H1 (cell line): ENCODE data around the gene TMEM45B. TPM values are rescaled to one million over a fixed set of nuclear protein-coding genes. Genes with fewer than 3 reads are reported as not detected.

Experiments
- CTCF ChIA-PET: fragments of 300-600 bp; sonication (Branson Sonifier 250); formaldehyde crosslinking; loops from one replicate; lab custom pipeline; 2021; ENCODE audit not compliant: partially characterized antibody; lab: Charles Lee
- POLR2A ChIA-PET: fragments of 300-600 bp; sonication (Branson Sonifier 250); formaldehyde crosslinking; loops from one replicate; lab custom pipeline; 2021; ENCODE audit warnings: inconsistent platforms; ENCODE audit not compliant: partially characterized antibody; lab: Charles Lee
- DNase-seq, 2 experiments: peaks; one replicate each; pipeline versions ENCODE4 v3.0.0 to v3.0.0-alpha.2; 2010 to 2022; ENCODE audit warnings: low spot score in 2 of 2, low read depth in 1 of 2, mixed read lengths in 1 of 2
- FAIRE-seq: peaks from 2 replicates; lab custom pipeline; 2011; peaks lifted over from hg19 to GRCh38; lab: Jason Lieb, UNC
- H2AFZ ChIP-seq: 2 replicates; pipeline ENCODE4 v1.8.1; 2012; ENCODE audit warnings: low read length, inconsistent platforms
- H2AK5ac ChIP-seq: 2 replicates; pipeline ENCODE4 v1.6.1; 2013; ENCODE audit warnings: low read depth, low read length
- H2BK120ac ChIP-seq: replicated peaks from 2 replicates; pipeline ENCODE3; 2013; ENCODE audit warnings: low read depth, low read length, inconsistent platforms
- H2BK12ac ChIP-seq: 2 replicates; pipeline ENCODE4 v1.6.1; 2013; ENCODE audit warnings: low read depth, low read length
- H2BK15ac ChIP-seq: 2 replicates; pipeline ENCODE4 v1.6.1; 2013; ENCODE audit warnings: low read length
- H2BK20ac ChIP-seq: 2 replicates; pipeline ENCODE4 v1.6.1; 2013; ENCODE audit warnings: low read length
- H2BK5ac ChIP-seq: 2 replicates; pipeline ENCODE4 v1.6.1; 2013; ENCODE audit warnings: low read depth, low read length
- H3K14ac ChIP-seq: 2 replicates; pipeline ENCODE4 v1.6.1; 2013; ENCODE audit warnings: inconsistent platforms; ENCODE audit not compliant: insufficient read length
- H3K18ac ChIP-seq: 2 replicates; pipeline ENCODE4 v1.6.1; 2013; ENCODE audit warnings: low read length; ENCODE audit errors: extremely low read depth
- H3K23ac ChIP-seq: 2 replicates; pipeline ENCODE4 v1.6.1; 2013; ENCODE audit warnings: inconsistent platforms; ENCODE audit not compliant: insufficient read length
- H3K23me2 ChIP-seq: 2 replicates; pipeline ENCODE4 v1.6.1; 2013; ENCODE audit warnings: low read depth, low read length
- H3K27ac ChIP-seq: 2 replicates; pipeline ENCODE4 v1.6.1; 2011; ENCODE audit warnings: low read depth, low read length, inconsistent platforms
- H3K27me3 ChIP-seq, 4 experiments: replicated peaks in 1 of 4; 1 replicate in 1 of 4; 2 replicates in 3 of 4; pipeline versions ENCODE4 v1.6.1 to v1.8.1; 2011 to 2013; ENCODE audit warnings: low read length in 3 of 4, mild to moderate bottlenecking in 3 of 4, inconsistent platforms in 2 of 4, mixed read lengths in 2 of 4, moderate library complexity in 1 of 4; ENCODE audit not compliant: control insufficient read depth in 3 of 4, insufficient read depth in 3 of 4; ENCODE audit errors: extremely low read depth in 1 of 4
- H3K36me3 ChIP-seq, 4 experiments: 2 replicates each; pipeline versions ENCODE4 v1.6.1 to v1.8.1; 2011 to 2013; ENCODE audit warnings: mild to moderate bottlenecking in 4 of 4, low read length in 3 of 4, moderate library complexity in 2 of 4, control low read depth in 1 of 4, inconsistent platforms in 1 of 4; ENCODE audit not compliant: insufficient read depth in 4 of 4, control insufficient read depth in 2 of 4
- H3K4ac ChIP-seq: replicated peaks from 2 replicates; pipeline ENCODE3; 2013; ENCODE audit warnings: low read length, low read depth, mixed read lengths, inconsistent platforms; ENCODE audit not compliant: insufficient read length
- H3K4me1 ChIP-seq, 4 experiments: replicated peaks in 1 of 4; 1 replicate in 1 of 4; 2 replicates in 3 of 4; pipeline versions ENCODE4 v1.6.1 to v1.8.1; 2011 to 2013; ENCODE audit warnings: low read length in 3 of 4, inconsistent platforms in 2 of 4, mixed read lengths in 1 of 4; ENCODE audit not compliant: insufficient read depth in 4 of 4, control insufficient read depth in 3 of 4
- H3K4me2 ChIP-seq, 2 experiments: 2 replicates each; pipeline versions ENCODE4 v1.6.1 to v1.8.1; 2011 to 2013; ENCODE audit warnings: low read depth in 2 of 2, low read length in 2 of 2, control low read depth in 1 of 2, inconsistent platforms in 1 of 2, mild to moderate bottlenecking in 1 of 2; ENCODE audit not compliant: insufficient read depth in 1 of 2
- H3K4me3 ChIP-seq, 4 experiments: fragments of 200-600, 300-600 bp in 1 of 4; sonication (generic), shearing (Covaris generic), sonication (Bioruptor Twin) in 1 of 4; 2 replicates each; pipeline versions ENCODE4 v1.5.1 to v1.8.1; 2011 to 2016; ENCODE audit warnings: low read length in 4 of 4, low read depth in 3 of 4, control low read depth in 2 of 4, inconsistent platforms in 2 of 4, mild to moderate bottlenecking in 2 of 4, mixed read lengths in 1 of 4, moderate library complexity in 1 of 4; ENCODE audit not compliant: insufficient read depth in 2 of 4; ENCODE audit errors: extremely low read depth in 1 of 4
- H3K56ac ChIP-seq: replicated peaks from 2 replicates; pipeline ENCODE3; 2013; ENCODE audit warnings: low read depth, mild to moderate bottlenecking, mixed read lengths, low read length, inconsistent platforms; ENCODE audit not compliant: insufficient read length
- H3K79me1 ChIP-seq: 2 replicates; pipeline ENCODE4 v1.6.1; 2013; ENCODE audit warnings: low read depth, low read length, control low read depth
- H3K79me2 ChIP-seq, 2 experiments: 2 replicates each; pipeline versions ENCODE4 v1.6.1 to v1.8.1; 2012 to 2013; ENCODE audit warnings: low read length in 2 of 2, mild to moderate bottlenecking in 2 of 2, inconsistent platforms in 1 of 2; ENCODE audit not compliant: insufficient read depth in 2 of 2, control insufficient read depth in 1 of 2
- H3K9ac ChIP-seq, 4 experiments: replicated peaks in 1 of 4; 1 replicate in 1 of 4; 2 replicates in 3 of 4; pipeline versions ENCODE4 v1.6.1 to v1.8.1; 2011 to 2013; ENCODE audit warnings: low read depth in 3 of 4, low read length in 3 of 4, control low read depth in 2 of 4, mild to moderate bottlenecking in 2 of 4, moderate library complexity in 2 of 4, inconsistent platforms in 1 of 4; ENCODE audit errors: extremely low read depth in 1 of 4
- H3K9me3 ChIP-seq, 2 experiments: 2 replicates each; pipeline versions ENCODE4 v1.6.1 to v1.8.1; 2012 to 2013; ENCODE audit warnings: mild to moderate bottlenecking in 2 of 2, moderate library complexity in 2 of 2, control low read depth in 1 of 2, inconsistent platforms in 1 of 2, low read depth in 1 of 2, low read length in 1 of 2, mixed read lengths in 1 of 2; ENCODE audit not compliant: insufficient read depth in 2 of 2
- H4K20me1 ChIP-seq, 2 experiments: replicated peaks in 1 of 2; 2 replicates each; pipeline versions ENCODE3 to v1.8.1; 2011 to 2013; ENCODE audit warnings: inconsistent platforms in 2 of 2, low read length in 2 of 2, mild to moderate bottlenecking in 1 of 2; ENCODE audit not compliant: insufficient read depth in 2 of 2, control insufficient read depth in 1 of 2
- H4K5ac ChIP-seq: 2 replicates; pipeline ENCODE4 v1.6.1; 2013; ENCODE audit warnings: low read length, low read depth, mixed read lengths, inconsistent platforms; ENCODE audit not compliant: insufficient read length
- H4K8ac ChIP-seq: 2 replicates; pipeline ENCODE4 v1.8.0; 2013; ENCODE audit warnings: mild to moderate bottlenecking, moderate library complexity, low read length, inconsistent platforms; ENCODE audit not compliant: insufficient read depth; ENCODE audit errors: extremely low read depth
- H4K91ac ChIP-seq: replicated peaks from 2 replicates; pipeline ENCODE3; 2013; ENCODE audit warnings: low read length, mixed read lengths, inconsistent platforms; ENCODE audit not compliant: insufficient read length
- ASH2L ChIP-seq: fragments of 200-600, 300-600 bp; sonication (generic); IDR thresholded peaks from one replicate; pipeline ENCODE4 v1.7.1; 2017; ENCODE audit warnings: low read length
- CHD1 ChIP-seq: IDR thresholded peaks from 2 replicates; pipeline ENCODE4 v1.6.1; 2012; ENCODE audit warnings: low read depth, low read length, improper control_type of control experiment
- CTBP2 ChIP-seq: IDR thresholded peaks from 2 replicates; pipeline ENCODE4 v1.7.0; 2011; ENCODE audit warnings: borderline replicate concordance, mild to moderate bottlenecking, moderate library complexity, mixed read lengths, low read length; ENCODE audit not compliant: insufficient read depth, insufficient read length
- HDAC2 ChIP-seq, 2 experiments: fragments of 300-600 bp in 1 of 2; sonication (generic) in 1 of 2; IDR thresholded peaks; 2 replicates each; pipeline ENCODE4 v1.6.1; 2011 to 2012; ENCODE audit warnings: low read depth in 2 of 2, low read length in 2 of 2, mild to moderate bottlenecking in 2 of 2, moderate library complexity in 2 of 2, borderline replicate concordance in 1 of 2, inconsistent platforms in 1 of 2
- POU5F1 ChIP-seq: IDR thresholded peaks from 2 replicates; pipeline ENCODE4 v1.6.1; 2011; ENCODE audit warnings: low read depth, mild to moderate bottlenecking, low read length, moderate library complexity
- SIRT6 ChIP-seq: IDR thresholded peaks from one replicate; pipeline ENCODE4 v1.7.1; 2012; ENCODE audit warnings: low read length, inconsistent platforms
- SP2 ChIP-seq: IDR thresholded peaks from 2 replicates; pipeline ENCODE4 v1.6.1; 2012; ENCODE audit warnings: mild to moderate bottlenecking, low read length, inconsistent platforms
- WGBS, 2 experiments: shearing (Covaris generic) in 1 of 2; methylation state at CpG; one replicate each; pipeline versions ENCODE4 v1.1.6 to v1.1.7; 2013 to 2015; ENCODE audit warnings: low lambda C conversion rate in 2 of 2, mixed read lengths in 2 of 2, inconsistent platforms in 1 of 2, low coverage in 1 of 2, missing lambda C conversion rate in 1 of 2; ENCODE audit not compliant: insufficient replicate concordance in 2 of 2, insufficient coverage in 1 of 2, insufficient read length in 1 of 2; ENCODE audit errors: extremely low coverage in 1 of 2, missing lambda C conversion rate in 1 of 2; 5-methylcytosine and 5-hydroxymethylcytosine counted together
- polyA plus RNA-seq, 7 experiments: library from polyadenylated mRNA; depleted of rRNA in 3 of 7; stranded (reverse) in 5 of 7; unstranded in 2 of 7; fragments of >200 nt in 5 of 7; fragments of 200-250 nt in 2 of 7; gene quantifications; 1 replicate in 5 of 7; 2 replicates in 1 of 7; 4 replicates in 1 of 7; pipeline versions ENCODE4 v1.2.1 to v1.2.3, GENCODE V29; 2011 to 2013; ENCODE audit warnings: missing spikeins in 2 of 7, mixed read lengths in 2 of 7
- total RNA-seq: library from RNA; stranded (reverse); fragmentation: NEBNext Ultra II Directional; extraction: Animal tissue kit (Norgen Biotek cat#: 25700); gene quantifications from 2 replicates; pipeline ENCODE4 v1.2.1, GENCODE V29; 2021
- TF ChIP-seq, protein P1 (sequence below): IDR thresholded peaks from 2 replicates; pipeline ENCODE4 v1.6.1; 2011; ENCODE audit warnings: low read length, improper control_type of control experiment
- TF ChIP-seq, protein P2 (sequence below): IDR thresholded peaks from 2 replicates; pipeline ENCODE4 v1.6.1; 2011; ENCODE audit warnings: low read depth, mild to moderate bottlenecking, low read length; ENCODE audit not compliant: insufficient read depth

TMEM45B gene
- total and polyA plus RNA-seq, 2 of the 8 experiments (the other 6 are each of a cell fraction or from before 2014, with no cell fraction given), result 0.23 TPM; not detected in 1

DNA sequence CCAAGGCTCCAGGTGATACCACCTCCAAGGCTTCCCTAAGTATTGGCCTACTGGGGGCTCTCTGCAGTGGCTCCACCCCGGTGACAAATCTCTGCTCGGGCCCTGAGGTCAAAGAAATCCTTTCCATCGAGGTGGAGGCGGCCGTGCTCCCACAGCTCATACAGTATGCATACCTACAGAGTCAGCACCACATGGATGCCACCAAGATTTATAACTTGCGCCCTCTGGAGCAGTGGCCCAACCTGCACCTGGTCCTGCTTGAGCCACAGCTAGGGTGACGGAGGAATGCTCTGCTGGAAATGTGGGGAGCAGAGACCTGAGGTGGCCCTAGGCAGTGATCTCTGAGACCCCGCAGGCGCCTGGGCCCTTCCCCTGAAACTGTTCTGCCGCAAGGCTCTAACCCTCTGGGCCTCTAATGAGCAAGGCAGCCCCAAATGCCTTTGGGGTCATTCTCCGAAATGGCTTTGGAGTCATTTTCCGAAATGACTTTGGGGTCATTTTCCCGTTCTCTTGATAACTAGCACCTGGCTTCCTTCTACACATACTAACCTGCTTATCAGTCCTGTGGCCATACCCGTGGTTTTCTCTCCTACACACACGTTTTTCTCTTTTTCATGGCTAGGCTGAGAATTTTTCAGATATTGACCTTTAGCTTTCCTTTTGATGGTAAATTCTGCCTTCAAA lies 33.9 kb downstream of the TMEM45B start:
- no peak overlapping the region for H3K4me2 ChIP-seq
- no peak overlapping the region for H2BK15ac ChIP-seq
- no peak overlapping the region for H3K23ac ChIP-seq
- ChIA-PET POLR2A (no interaction called here), CTCF (interaction anchor here (0.9 kb wide), 1 partner anchor 13 kb away, joined by 3 read pairs; no protein-coding TSS in a partner anchor)
- no peaks in the 10 kb centered on the region; a peak in 1 of 7 replicates for H3K4me1 ChIP-seq
- no peaks in the 10 kb centered on the region for H4K20me1 ChIP-seq
- no peak overlapping the region for H3K9ac ChIP-seq
- H3K14ac ChIP-seq, result no peak overlapping the region
- no peaks in the 10 kb centered on the region for H3K79me2 ChIP-seq
- H3K9me3 ChIP-seq, result no peaks in the 10 kb centered on the region
- H4K91ac ChIP-seq, result no peak overlapping the region
- no peak overlapping the region for H3K27ac ChIP-seq
- H4K8ac ChIP-seq, result no peak overlapping the region
- no peak overlapping the region for H3K4me3 ChIP-seq
- no peak overlapping the region for H2BK5ac ChIP-seq
- H3K79me1 ChIP-seq, result no peaks in the 10 kb centered on the region
- H3K56ac ChIP-seq, result no peak overlapping the region
- H3K27me3 ChIP-seq, result no peaks in the 10 kb centered on the region
- H4K5ac ChIP-seq, result no peak overlapping the region
- TF ChIP-seq CHD1 (no peak), SIRT6 (no peak), POU5F1 (no peak), CTBP2 (no peak), ASH2L (no peak), HDAC2 (IDR thresholded peaks at IDR 0.05; ENCODE audit: borderline replicate concordance in 1 of 2, low read depth in 2 of 2, low read length in 2 of 2) (no peak), SP2 (no peak)
- TF ChIP-seq, protein P1, sequence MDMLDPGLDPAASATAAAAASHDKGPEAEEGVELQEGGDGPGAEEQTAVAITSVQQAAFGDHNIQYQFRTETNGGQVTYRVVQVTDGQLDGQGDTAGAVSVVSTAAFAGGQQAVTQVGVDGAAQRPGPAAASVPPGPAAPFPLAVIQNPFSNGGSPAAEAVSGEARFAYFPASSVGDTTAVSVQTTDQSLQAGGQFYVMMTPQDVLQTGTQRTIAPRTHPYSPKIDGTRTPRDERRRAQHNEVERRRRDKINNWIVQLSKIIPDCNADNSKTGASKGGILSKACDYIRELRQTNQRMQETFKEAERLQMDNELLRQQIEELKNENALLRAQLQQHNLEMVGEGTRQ, result no peak
- TF ChIP-seq, protein P2, sequence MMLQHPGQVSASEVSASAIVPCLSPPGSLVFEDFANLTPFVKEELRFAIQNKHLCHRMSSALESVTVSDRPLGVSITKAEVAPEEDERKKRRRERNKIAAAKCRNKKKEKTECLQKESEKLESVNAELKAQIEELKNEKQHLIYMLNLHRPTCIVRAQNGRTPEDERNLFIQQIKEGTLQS, result no peak
- no peak overlapping the region for H2AK5ac ChIP-seq
- H2AFZ ChIP-seq, result no peak overlapping the region
- no peak overlapping the region for H3K18ac ChIP-seq
- H2BK12ac ChIP-seq, result no peak overlapping the region
- no peak overlapping the region for H2BK20ac ChIP-seq
- no peak overlapping the region for H2BK120ac ChIP-seq
- H3K4ac ChIP-seq, result no peak overlapping the region
- WGBS, 2 experiments, result 89% methylated on average over 15 of the region's 15 CpGs; no CpG with 5 or more reads in 1 of the 2 experiments
- H3K36me3 ChIP-seq, result no peaks in the 10 kb centered on the region
- DNase-seq (no peak), FAIRE-seq (no peak)
- no peaks in the 10 kb centered on the region; the same call in 1 of the 2 replicates for H3K23me2 ChIP-seq
